ENCODE results near the gene P2RX7.

Gene P2RX7

DNA sequence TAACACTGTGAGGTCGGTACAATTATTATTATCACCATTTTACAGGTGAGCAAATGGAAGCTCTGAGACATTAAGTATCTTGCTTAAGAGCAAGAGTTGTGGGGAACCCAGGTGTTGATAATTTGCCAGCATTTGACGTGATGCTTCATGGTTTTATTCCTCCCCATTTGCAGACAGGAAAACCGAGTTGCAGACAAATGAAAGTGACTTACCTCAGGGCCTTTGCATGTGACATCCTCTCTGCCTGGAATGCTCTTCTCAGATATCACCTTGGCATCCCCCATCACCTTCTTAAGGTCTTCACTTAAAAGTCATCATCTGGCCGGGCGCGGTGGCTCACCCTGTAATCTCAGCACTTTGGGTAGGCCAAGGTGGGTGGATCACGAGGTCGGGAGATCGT, 21.0 kb upstream of the P2RX7 start:
- no peak for DNase-seq

DNA sequence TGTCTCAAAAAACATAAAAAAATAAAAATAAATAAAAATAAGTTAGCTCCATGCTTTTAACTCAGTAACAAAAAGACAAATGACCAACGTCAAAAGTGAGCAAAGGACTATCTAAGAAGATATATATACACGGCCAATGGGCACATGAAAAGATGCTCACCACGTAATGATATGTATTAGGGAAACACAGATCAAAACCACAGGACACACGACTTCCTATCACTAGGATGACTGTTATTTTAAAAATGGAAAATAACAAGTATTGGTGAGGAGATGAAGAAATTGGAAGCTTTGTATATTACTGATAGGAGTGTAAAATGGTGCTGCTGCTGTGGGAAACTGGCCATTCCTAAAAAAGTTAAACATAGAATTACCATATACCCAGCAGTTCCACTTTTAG, 20.2 kb upstream of the P2RX7 start:
- DNase-seq: no peak

DNA sequence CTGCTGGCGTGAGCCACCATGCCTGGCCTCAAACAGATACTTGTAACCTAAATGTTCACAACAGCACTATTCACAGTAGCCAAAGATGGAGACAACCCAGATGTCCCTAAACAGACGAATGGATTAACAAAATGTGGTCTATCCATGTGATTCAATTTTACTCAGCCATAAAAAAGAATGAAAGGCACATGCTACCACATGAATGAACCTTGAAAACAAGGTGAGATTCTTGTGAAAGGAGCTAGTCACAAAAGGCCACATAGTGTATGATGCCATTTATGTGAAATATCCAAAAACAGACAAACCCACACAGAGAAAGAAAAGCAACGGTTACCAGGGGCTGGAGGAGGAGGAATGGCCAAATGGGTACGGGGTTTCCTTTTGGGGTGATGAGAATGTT, 19.6 kb upstream of the P2RX7 start:
- DNase-seq: no peak

DNA sequence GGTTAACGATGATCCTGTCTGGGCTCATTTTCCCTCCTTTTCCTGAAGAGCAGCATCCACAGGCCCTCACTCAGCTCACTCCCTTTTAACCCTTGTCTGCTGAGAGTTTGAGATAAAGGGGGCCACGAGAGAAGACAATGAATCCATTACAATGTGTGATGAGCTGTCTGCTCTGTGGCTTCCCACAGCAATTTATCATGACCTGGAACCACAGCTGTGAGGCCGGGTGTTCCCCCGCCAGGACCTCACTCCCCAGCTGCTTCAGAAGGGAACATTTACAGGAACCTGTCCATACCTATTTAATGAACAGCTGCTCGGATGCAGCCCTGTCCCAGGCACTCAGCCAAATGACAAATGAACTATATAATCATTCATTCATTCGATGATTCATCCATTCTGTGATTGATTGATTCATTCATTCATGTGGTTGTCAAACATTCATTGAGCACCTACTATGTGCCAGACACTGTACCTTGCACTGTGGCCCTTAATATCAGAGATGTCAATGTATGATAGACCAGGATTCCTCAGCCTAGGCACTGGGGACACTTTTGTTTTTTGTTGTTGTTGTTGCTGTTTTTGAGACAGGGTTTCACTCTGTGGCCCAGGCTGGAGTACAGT, 18.5 kb upstream of the P2RX7 start:
- DNase-seq: no peak

DNA sequence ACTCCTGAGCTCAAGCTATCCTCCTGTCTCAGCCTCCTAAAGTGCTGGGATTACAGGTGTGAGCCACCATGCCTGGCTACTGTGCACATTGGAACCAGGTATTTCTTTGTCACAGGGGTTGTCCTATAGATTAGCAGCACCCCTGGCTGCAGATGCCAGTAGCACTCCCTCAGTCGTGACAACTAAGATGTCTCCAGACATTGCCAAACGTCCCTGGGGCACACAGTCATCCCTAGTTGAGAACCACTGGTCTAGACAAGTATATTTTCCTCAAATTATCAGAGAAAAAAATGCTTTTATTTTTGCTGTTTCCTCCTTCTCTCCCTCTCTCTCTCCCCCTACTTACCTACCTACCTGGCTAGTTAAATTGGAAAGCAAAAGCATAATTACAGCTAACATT, 17.9 kb upstream of the P2RX7 start:
- no peak for DNase-seq

DNA sequence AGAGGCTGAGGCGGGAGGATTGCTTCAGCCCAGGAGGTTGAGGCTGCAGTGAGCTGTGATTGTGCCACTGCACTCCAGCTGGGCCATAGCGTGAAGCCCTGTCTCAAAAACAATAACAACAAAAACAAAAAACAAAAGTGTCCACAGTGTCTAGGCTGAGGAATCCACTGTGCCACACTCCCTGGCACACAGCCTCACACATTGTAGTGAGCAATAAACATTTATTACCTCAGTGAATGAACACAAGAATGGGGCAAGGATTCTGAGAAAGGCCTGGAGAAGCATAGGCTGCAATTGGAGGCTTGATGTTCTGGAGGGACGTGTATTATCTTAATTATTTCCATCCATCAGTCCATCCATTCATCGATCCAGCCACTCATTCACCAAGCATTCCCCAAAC, 17.1 kb upstream of the P2RX7 start:
- DNase-seq: no peak

DNA sequence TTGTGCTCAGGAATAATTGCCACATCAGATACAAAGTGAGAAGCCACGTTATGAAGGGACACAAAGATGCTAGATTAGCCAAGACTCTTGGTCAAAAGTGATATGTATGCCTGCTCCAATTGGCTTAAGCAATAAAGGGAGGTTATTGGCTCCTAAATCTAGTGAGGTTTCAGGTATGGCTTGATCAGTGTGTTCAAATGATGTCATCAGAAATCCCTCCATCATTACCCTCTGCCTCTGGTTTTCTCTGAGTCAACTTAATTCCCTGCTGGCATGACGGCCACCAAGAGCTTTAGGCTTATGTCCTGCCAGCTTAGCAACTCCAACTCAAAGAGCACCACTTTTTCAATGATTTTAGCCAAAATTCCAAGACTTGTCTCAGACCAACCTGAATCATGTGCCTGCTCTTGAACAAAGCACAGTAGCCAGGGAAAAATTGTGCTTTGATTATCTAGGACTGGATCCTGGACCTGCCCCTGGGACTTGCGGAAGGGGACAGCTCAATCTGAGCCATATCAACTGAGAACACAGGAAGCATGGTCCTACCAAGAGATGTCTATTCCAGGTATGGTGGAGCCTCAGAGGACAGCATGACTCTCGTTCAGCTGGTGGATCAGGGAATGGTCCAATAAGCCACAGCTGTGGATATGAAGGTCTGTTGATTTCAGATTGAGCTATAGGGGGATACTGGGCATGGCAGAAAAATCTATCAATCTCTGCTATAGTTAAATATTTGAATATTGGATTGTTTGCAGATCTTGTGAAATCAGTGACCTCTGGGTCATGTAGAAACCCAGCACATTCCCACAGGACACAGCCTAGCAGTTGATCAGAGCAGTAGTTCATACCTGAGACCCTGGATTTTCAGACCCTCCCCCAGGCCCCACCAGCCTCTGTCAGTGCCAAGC, 16.1 kb upstream of the P2RX7 start:
- no peak for DNase-seq

DNA sequence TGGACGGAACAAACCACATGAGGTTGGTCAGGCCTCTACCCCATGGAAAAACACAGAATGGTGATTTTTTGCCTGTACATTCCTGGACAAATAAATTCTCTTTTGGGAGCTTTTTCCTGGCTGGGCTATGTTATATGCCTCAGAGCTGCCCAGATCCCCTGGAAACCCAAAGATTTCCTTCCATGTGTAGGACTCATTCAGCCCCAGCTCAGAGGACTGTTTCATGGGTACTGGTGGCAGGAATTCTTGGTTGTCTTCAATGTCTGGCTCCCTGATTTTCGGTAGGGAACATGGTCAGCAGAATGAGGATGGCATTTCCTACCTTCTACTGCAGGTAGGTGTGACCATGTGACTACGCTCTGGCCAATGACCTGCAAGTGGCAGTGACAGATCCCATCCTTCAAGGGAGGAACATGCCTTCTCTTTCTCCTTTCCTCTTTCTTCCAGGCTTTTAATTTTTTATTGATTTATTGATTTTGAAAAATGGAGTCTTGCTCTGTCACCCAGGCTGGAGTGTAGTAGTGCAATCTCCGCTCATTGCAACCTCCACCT, 15.4 kb upstream of the P2RX7 start:
- DNase-seq: no peak

DNA sequence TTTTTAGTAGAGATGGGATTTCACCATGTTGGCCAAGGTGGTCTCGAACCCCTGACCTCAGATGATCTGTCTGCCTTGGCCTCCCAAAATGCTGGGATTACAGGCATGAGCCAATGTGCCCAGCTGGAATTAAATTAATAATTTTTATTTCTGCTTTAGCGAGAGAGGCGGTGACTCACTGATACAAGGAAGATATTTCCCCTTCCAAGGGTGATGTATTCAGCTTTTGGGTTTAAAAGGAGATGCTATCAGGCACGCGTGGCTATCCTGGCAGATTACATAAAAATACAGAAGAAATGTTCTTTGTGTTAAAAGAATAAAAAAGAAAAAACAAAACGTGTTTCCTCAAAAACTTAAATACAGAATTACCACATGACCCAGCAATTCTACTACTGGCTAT, 12.4 kb upstream of the P2RX7 start:
- DNase-seq: no peak

DNA sequence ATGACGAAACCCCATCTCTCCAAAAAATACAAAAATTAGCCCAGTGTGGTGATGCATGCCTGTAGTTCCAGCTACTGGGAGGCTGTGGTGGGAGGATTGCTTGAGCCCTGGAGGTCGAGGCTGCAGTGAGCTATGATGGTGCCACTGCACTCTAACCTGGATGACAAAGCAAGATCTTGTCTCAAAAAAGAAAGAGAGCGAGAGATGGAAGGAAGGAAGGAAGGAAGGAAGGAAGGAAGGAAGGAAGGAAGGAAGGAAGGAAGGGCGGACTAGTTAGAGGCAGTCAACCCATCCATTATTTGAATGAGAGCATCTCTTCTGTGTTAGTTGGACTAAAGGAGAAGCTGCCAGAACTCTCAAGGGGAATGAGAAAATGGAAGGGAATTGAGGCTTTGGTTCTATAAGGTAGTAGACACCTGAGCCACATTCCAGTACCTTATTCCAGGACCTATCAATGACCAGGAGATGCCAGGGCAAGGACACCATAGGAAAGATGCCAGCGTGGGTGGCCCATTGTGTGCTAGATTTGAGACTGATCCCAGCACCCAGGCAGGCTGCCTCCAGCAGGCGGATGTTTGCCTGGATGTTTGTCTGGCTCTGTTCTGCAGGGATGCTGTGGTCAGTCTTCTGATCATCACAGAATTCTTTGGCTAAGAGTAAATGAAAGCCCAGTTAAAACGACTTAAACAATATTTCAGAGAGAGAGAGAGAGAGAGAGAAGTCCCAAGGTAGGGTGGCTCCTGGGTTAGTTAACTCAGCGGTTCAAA, 11.5 kb upstream of the P2RX7 start:
- no peak for DNase-seq

DNA sequence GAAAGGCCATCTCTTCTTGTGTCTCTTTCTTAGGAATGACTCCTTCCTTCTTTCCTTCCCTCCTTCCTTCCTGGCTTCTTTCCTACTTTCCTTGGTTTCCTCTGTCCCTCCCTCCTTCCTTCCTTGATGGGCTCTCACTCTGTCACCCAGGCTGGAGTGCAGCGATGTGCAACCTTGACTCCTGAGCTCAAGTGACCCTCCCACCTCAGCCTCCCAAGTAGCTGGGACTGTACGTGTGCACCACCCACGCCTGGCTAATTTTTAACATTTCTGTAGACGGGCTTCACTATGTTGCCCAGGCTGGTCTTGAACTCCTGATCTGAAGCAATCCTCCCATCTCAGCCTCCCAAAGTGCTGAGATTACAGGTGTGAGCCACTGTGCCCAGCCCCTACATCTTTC, 10.9 kb upstream of the P2RX7 start:
- DNase-seq: no peak

DNA sequence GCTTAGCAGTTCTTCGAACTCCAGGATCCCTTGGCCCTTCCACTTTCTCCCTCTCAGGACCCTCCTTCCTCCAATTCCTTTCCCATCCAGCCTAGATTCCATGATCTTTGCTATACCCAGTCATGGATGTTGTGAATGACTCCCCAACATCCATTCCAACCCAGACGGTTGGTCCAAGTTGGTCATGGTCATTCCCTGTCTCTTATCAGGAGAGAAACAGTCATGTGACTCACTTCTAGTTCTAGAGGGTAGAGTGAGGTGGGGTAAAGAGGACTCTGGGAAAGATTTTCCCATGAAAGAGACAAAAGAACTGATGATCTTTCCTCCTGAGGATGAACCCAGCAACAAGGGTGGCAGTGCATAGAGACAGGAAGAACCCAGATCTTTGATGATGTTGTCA, 9.2 kb upstream of the P2RX7 start:
- DNase-seq: no peak

DNA sequence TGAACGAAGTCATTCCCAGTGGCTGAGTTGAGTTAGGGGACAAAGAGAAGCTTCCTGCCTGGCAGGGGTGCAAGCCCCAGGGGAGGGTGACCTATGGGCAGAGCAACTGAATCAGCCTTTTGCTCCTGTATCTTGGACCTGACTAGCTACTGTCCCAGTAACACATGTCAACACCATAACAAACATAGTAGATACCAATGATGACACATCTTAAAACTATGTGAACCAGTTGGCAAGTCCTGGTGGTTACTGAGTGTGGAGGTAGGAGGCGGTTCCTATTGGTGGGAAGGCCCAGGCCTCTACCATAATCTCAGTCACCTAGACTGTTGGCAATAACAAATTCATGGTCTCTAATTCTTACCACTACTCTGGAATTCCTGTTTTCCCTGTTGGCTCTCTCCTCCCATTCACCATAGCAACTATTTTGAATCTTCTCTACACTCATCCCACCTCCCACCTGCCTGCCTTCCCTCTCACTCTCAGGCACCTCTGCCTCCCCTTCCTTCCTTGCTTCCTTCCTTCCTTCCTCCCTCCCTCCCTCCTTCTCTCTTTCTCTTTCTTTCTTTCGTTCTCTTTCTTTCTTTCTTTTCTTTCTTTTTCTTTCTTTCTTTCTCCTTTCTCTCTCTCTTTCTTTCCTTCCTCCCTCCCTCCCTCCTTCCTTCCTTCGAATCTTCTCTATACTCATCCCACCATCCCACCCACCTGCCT, 8.1 kb upstream of the P2RX7 start:
- peak; percentile 80 for DNase-seq

DNA sequence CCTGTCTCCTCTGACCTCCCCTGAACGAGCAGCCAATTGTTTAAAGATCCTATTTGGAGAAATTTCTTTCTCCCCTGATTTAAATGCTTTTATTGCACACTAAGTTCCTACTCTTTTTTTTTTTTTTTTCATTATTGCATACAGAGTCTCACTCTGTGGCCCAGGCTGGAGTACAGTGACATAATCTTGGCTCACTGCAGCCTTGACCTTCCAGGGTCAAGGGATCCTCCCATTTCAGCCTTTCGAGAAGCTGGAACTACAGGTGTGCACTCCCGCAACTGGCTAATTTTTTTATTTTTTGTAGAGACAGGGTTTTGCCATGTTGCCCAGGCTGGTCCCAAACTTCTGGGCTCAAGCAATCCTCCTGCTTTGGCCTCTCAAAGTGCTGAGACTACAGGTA, 5.2 kb upstream of the P2RX7 start:
- no peak for DNase-seq

DNA sequence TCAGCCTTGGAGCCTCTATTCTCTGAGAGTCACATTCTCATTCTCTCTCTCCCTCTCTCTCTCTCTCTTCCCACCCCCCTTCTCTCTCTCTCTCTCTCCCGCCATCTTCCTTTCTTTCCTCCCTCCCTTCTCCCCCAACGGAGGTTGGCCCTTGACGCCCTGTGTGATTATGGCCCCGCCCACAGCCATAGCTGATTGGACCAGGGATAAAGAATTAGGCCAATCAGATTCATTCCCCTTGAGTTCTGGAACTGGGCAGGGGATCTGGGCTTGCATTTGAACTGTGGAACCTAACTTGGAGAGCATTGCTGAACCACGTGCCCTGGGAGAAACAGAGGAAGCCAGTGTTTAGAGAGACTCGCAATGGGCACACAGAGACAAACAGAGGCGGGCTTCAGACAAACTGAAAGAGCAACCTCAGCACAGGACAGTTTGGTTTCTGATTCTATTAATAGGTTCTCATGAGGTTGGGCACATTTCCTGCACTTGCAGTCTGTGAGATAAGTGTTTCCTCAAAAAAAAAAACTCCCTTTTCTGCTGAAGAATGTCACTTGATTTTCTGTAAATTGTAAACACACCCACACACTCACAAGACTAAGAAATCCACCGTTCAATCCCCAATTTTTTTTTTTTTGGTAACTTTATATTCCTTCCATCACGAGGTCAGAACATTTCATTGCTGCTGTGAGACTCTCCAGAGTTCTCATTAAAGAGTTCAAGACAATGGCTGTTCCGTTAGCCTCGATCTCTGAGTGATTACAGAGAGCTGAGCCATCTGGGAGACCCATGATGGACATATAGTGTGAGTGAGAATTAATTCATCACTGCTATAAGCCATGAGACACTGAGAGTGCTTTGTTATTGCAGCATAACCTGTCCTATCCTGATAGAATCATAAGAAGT, 3.5 kb upstream of the P2RX7 start:
- peak; percentile 78 for DNase-seq

DNA sequence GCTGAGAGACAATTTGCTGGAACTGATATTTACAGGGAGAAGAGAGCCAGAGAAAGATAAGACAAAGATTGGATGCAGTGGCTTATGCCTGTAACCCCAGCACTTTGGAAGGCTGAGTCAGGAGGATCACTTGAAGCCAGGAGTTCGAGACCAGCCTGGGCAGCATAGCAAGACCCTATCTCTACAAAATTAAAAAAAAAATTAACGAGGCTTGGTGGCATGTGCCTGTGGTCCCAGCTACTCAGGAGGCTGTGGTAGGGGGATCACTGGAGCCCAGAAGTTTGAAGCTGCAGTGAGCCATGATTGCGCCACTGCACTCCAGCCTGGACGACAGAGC, 2.9 kb upstream of the P2RX7 start:
- DNase-seq: no peak

DNA sequence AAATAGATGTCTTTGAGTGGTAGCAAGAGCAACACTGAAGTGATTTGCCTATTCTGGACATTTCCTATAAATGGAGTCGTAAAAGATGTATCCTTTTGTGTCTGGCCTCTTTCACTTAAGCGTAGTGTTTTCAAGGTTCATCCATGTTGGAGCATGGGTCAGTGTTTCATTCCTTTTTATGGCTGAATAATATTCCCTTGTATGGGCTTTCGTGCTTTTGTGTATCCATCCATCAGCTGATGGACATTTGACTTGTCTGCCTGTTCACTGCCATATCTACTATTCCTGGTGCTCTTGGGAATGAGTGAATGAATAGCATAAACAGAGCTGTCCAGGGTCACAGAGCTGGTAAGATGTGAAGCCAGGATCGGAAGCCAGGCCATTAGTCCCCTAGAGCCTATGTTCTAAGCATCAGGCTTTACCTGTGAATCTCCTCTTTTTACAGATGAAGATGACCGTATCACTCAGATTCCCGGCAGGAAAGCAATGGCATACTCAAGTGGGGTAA, 1.8 kb upstream of the P2RX7 start:
- no peak for DNase-seq

DNA sequence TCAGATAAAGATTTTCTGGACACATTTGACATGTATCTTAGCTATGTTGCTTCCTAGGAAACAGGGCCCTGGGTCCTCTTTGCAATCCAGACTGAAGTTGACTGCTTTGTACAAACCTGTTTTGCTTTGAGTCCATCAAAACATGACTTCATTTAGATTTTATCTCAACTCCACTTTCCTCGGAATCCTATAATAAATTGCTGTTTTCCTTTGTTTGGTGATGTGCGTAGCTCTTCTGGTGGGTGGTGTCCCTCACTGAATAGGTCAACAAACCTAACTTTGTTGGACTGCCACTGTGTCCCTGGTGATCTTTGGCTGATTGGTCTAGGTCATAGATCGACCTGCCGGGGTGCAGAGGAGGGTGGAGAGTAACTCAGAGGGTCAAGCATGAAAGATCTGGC, 735 bp upstream of the P2RX7 start:
- no peak for DNase-seq

DNA sequence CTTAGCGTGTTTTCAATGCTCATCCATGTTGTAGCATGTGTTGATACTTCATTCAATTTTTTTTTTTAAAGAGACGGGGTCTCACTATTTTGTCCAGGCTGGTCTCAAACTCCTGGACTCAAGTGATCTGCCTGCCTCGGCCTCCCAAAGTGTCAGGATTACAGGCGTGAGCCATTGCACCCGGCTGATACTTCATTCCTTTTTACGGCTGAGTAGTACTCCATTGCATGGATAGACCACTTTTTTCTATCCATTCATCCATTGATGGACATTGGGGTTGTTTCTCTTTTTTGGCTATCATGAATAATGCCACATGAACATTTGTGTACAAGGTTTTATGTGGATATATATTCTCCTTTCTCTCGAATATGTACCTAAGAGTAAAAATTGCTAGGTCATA, 1.2 kb downstream of the P2RX7 start:
- DNase-seq: no peak

DNA sequence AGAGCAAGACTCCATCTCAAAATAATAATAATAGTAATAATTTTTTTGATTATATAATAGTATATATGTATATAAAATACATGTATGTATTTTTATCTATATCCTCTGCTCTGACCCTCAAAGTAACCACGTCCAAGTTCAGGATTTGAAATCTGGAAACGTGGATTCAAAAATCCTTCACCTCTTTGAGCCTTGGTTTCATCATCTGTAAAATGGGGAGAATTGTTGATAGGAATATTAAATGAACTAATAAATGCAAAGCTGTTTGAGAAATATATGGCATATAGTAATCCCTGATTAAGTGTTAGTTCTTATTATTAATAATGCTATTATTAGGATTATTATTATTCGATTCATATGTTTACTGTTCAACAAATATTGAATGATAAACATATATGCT, 2.6 kb downstream of the P2RX7 start:
- DNase-seq: no peak

DNA sequence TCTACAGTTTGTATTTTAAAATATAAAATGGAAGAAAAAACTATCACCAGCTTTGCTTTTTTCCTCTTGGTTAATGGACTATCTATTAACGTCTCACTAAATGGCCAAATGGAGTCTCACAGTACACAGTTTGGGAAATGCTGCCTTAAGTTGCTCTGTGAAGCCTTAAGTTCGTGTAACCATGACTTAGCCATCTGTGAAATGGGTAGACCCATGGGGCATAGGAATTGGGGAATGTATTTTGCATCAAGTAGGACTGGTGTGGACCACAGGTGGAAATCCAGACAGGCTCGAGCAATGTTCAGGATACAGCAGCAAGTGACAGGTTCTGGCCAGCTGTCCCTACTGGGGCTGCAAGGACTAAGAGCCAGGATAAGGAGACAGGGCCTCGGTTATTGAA, 4.8 kb downstream of the P2RX7 start:
- no peak for DNase-seq

DNA sequence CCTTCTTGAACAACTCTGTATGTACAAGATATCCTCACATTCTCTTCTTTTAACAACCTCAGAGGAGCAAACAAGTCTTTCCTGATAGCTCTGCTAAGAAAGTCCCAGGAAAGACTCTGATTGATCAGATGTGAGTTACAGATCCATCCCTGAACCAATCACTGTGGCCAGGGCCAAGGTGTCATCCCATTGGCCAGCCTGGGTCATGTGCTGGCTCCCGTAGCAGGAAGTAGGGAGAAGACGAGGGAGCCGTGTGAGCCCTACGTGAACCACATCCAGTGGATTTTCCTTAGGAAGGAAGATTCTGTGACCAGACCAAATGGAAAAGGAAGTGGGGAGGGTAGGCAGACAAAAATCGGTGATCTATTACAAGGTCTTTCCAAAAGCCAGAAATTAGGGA, 5.6 kb downstream of the P2RX7 start:
- peak; percentile 17 for DNase-seq
